GM19043 (cell line): Measurements from ENCODE around the gene ADPRHL1.
"Not testable (repeated sequence)": the region's sequence is repeated elsewhere in the genome, so short reads cannot be mapped to it uniquely, and the experiment has no call there.

Experiments used
- ATAC-seq: cut with Tn5 transposase; IDR thresholded peaks from one replicate; pipeline ENCODE4 v1.9.1; 2021; ENCODE audit warnings: low read depth; ENCODE audit not compliant: unreplicated experiment

Gene ADPRHL1

GRCh38 chr13:113458253-113459065, 5.2 kb upstream of the ADPRHL1 start:
- ATAC-seq, result no peak

- no peak for ATAC-seq
Measured at GRCh38 chr13:113457510-113457909, 4.2 kb upstream of the ADPRHL1 start.

GRCh38 chr13:113456116-113456702, 2.9 kb upstream of the ADPRHL1 start:
- no peak for ATAC-seq

- ATAC-seq, result no peak
Measured at GRCh38 chr13:113455384-113455783, 2.1 kb upstream of the ADPRHL1 start.

- ATAC-seq, result no peak
Measured at GRCh38 chr13:113454936-113455335, 1.6 kb upstream of the ADPRHL1 start.

GRCh38 chr13:113452466-113452865, 822 bp downstream of the ADPRHL1 start:
- ATAC-seq, result no peak

GRCh38 chr13:113451951-113452421, 1.3 kb downstream of the ADPRHL1 start:
- ATAC-seq, result no peak

GRCh38 chr13:113450861-113451620, 2.2 kb downstream of the ADPRHL1 start:
- ATAC-seq, result not testable (repeated sequence)

- not testable (repeated sequence) for ATAC-seq
Measured at GRCh38 chr13:113450348-113450744, 2.9 kb downstream of the ADPRHL1 start.

- no peak for ATAC-seq
Measured at GRCh38 chr13:113449693-113450347, 3.5 kb downstream of the ADPRHL1 start.

GRCh38 chr13:113448885-113449692, 4.2 kb downstream of the ADPRHL1 start:
- no peak for ATAC-seq

- no peak for ATAC-seq
Measured at GRCh38 chr13:113448545-113448884, 4.8 kb downstream of the ADPRHL1 start.

- ATAC-seq, result no peak
Measured at GRCh38 chr13:113447596-113447995, 5.7 kb downstream of the ADPRHL1 start.

- ATAC-seq, result no peak
Measured at GRCh38 chr13:113446488-113446854, 6.8 kb downstream of the ADPRHL1 start.

- ATAC-seq, result no peak
Measured at GRCh38 chr13:113445791-113446487, 7.3 kb downstream of the ADPRHL1 start.

- ATAC-seq, result no peak
Measured at GRCh38 chr13:113443991-113444390, 9.3 kb downstream of the ADPRHL1 start.

GRCh38 chr13:113442985-113443362, 10.3 kb downstream of the ADPRHL1 start:
- ATAC-seq, result no peak

- ATAC-seq, result no peak
Measured at GRCh38 chr13:113442354-113442984, 10.8 kb downstream of the ADPRHL1 start.

- no peak for ATAC-seq
Measured at GRCh38 chr13:113441661-113442060, 11.6 kb downstream of the ADPRHL1 start.
